Peyer's patch (tissue), 4 donors: ENCODE data around the gene PRSS48.

Source experiments
- POLR2A ChIP-seq, 2 donors: fragments of 450-650 bp; IDR thresholded peaks; one replicate each; pipeline ENCODE4 v1.5.1; 2017; ENCODE audit warnings: antibody characterized with exemption in 2 of 2, mild to moderate bottlenecking in 2 of 2, moderate library complexity in 2 of 2
- TF ChIP-seq, protein P1 (sequence below), 6 experiments: fragments of 450-650 bp in 4 of 6; fragments of 200-600 bp in 2 of 6; sonication (generic) in 1 of 6; IDR thresholded peaks; one replicate each; pipeline ENCODE4 v1.5.1; 2017 to 2019; ENCODE audit warnings: antibody characterized with exemption in 6 of 6, mild to moderate bottlenecking in 3 of 6, moderate library complexity in 1 of 6

DNA sequence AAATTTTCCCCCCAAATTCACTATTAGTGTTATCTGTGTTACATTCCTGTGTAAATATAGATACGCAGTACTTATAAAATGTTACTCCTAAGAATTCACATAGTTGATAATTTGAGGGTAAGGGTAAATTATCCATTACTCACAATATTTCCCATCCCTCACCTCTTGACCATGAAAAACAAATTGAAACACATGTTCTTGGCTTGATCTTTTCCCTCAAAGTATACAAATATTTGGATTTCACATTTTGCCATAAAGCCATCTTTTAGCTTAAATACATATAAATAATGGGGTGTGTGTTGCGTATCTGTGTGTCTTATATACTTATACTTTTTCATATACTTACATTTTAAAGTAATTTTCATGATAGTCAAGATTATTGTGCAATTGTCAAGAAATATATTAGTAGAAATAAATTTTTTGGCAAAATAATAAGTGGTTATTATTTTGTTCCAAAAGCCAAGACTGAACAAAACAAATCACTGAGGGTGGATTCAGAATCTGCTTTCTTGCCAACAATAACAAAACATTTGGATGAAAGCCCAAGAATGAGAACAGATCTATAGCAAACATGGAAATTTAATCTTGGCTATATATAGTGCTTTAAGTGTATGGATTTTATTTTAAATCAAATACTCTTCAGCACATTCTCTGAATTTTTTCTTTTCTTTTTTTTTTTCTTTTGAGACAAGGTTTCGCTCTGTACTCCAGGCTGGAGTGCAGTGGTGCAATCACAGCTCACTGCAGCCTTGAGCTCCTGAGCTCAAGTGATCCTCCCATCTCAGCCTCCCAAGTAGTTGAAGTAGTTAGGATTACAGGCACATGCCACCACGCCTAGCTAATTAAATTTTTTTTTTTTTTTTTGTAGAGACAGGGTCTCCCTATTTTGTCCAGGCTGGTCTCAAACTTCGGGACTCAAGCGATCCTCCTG, 48.5 kb upstream of the PRSS48 start:
- TF ChIP-seq, protein P1, sequence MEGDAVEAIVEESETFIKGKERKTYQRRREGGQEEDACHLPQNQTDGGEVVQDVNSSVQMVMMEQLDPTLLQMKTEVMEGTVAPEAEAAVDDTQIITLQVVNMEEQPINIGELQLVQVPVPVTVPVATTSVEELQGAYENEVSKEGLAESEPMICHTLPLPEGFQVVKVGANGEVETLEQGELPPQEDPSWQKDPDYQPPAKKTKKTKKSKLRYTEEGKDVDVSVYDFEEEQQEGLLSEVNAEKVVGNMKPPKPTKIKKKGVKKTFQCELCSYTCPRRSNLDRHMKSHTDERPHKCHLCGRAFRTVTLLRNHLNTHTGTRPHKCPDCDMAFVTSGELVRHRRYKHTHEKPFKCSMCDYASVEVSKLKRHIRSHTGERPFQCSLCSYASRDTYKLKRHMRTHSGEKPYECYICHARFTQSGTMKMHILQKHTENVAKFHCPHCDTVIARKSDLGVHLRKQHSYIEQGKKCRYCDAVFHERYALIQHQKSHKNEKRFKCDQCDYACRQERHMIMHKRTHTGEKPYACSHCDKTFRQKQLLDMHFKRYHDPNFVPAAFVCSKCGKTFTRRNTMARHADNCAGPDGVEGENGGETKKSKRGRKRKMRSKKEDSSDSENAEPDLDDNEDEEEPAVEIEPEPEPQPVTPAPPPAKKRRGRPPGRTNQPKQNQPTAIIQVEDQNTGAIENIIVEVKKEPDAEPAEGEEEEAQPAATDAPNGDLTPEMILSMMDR (IDR thresholded peaks at IDR 0.05), result no peak
- no peak for TF ChIP-seq POLR2A (IDR thresholded peaks at IDR 0.05)
